Inflammatory macrophage treated with lipopolysaccharide for 1 hour (primary cell): ENCODE results near the gene KIF19.

Experiments used
- DNase-seq, 2 donors: peaks; one replicate each; pipeline ENCODE4 v3.0.0-alpha.2; 2020 to 2022

KIF19 gene

DNA sequence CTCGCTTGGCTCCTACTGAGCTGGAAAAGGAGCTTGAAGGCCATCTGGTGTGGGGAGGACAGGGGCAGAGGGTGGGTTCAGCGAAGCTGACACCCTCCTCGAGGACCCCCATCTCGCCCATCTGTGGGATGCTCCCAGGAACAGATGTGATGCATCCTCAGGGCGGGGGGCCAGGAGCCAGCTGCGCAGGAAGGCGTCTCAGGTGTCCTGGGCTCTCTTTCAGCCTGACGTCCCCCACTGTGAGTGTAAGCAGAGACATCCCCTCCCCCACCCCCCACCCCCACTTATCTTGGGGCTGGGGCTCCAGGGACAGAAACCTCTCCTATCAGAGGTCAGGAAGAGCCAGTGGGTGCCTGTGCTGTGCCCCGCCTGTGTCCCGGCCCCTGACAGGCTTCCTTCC is 16.2 kb downstream of the KIF19 start:
- DNase-seq = no peak

DNA sequence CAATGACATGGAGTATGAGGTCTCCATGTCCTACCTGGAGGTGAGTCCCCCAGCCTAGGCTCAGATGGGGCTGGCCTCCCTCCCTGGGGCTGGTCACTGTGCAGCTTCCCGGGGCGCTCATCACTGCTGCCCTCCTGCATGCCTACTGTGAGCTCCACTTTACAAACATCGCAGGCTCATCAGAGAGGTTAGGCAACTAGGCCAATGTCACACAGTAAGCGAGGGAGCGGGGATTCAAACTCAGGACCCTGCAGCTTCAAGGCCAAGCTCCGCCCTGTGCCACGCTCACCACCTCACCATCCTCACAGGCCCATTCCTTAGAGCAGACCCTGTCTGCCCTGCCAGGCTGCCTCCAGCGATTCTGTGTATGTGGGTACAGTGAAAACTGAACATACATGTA is 17.1 kb downstream of the KIF19 start:
- DNase-seq = no peak

DNA sequence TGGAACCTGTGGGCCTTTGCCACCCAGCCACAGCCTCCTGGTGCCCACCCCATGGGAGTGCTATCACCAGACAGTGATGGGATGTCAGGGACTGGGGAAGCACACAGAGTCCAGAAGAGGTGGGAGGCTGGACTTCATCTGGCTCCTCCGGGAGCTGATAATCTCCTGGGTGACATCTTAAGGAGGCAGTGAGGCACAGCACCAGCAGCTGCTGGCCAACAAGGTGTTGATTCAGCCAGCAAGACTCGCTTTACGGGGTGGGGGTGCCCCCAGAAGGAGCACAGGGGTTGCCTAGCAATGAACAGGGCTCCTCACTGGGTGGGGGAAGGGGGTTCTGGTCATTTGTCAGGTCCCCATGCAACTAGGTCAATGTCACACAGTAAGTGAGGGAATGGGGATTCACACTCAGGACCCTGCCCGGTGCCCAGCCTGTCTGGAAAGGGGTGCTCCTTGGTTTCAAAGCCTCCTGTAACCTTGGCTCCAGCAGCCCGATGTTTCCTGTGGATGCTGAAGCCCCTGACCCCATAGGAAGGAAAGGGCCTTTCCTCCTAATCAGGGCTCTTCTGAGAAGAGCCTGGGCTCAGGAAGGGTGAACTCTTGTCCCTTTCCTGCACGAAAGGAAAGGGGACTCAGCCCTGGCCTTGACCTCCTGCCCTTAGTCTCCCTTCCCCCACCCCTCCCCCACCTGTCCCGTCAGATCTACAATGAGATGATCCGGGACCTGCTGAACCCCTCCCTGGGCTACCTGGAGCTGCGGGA is 17.7 kb downstream of the KIF19 start:
- DNase-seq = no peak

DNA sequence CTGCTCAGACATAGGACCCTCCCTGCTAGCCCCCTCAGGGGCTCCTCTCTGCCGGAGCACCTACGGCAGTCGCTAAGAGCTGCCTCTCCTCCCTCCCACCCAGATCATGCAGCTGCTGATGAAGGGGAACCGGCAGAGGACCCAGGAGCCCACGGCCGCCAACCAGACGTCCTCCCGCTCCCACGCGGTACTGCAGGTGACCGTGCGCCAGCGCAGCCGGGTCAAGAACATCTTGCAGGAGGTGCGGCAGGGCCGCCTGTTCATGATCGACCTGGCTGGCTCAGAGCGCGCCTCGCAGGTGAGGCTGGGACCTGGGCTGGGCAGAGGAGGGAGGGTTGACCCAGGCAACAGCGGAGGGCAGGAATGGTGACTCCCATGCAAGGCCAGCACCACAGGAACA is 18.6 kb downstream of the KIF19 start:
- no peak for DNase-seq

DNA sequence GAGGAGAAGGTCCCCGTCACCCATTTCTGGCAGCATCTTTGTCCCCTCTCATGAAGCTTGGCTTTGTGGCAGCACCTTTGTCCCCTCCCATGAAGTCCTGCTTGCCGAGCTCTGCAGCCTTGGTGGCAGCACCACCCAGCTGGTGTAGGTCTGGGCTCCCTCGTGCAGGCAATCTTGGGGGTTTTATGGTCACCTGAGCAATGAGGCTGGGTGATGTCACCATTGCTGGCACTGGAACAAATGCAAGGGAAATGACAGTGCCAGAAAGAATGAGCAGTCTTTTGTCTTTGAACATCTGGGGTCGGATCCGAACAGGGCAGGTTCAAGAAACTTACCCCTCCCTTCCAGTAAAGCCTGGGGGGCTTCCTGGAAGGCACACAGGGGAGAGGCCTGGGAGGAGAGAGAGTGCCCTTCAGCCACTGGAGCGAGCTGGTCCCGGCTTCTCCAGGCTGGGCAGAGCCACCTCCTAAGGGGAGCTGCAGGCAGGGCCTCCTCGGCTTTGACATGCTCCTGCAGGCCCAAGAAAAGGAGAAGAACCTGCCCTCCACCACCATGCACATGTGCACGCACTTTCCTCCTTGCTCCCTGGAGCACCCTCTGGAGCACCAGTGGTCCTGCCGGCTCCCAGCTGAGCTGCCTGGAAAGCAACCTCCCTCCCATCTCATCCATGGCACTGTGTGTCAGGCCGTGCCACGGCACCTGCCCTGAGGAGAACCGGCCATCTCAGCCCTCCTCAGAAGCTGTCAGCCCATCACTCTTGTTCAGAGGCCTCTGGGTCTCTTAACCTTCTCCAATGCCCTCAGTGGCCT is 19.6 kb downstream of the KIF19 start:
- no peak for DNase-seq

DNA sequence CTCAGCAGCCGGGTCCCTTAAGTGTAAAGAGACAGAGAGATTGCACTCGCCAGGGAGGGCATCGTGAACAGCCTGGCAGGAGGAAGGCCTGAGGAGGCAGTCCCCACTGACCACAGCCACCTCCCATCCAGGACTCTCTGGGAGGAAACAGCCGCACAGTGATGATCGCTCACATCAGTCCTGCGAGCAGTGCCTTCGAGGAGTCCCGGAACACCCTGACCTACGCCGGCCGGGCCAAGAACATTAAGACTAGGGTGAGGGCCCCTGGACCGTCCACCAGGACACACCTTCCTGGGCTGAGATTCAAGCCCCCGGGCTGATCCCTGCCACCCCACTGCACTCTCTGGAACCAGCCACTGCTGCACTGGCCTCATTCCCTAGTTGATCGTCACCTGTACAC is 21.6 kb downstream of the KIF19 start:
- DNase-seq = no peak

DNA sequence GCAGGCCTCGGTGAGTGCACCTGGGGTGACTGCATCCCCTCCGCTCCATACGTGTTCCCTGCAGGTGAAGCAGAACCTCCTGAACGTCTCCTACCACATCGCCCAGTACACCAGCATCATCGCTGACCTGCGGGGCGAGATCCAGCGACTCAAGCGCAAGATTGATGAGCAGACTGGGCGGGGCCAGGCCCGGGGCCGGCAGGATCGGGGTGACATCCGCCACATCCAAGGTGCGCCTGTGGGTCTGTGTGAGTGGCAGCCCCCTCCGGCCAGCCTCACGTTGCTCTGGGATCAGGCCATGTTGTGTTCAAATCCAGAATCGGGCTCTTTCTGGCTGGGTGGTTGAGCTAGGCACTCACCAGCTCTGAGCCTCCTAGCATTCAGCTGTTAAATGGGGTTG is 23.1 kb downstream of the KIF19 start:
- no peak for DNase-seq

DNA sequence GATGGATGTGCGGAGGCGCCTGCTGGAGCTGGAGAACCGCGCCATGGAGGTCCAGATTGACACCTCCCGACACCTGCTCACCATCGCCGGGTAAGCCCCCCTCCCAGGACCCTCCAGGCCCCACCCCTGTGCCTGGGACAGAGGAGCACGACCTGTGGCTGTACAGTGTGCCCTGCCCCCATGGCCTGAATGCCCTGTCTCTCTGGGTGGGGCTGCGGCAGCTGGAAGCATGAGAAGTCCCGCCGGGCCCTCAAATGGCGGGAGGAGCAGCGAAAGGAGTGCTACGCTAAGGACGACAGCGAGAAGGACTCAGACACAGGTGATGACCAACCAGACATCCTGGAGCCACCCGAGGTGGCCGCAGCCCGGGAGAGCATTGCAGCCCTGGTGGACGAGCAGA is 24.5 kb downstream of the KIF19 start:
- DNase-seq = no peak

DNA sequence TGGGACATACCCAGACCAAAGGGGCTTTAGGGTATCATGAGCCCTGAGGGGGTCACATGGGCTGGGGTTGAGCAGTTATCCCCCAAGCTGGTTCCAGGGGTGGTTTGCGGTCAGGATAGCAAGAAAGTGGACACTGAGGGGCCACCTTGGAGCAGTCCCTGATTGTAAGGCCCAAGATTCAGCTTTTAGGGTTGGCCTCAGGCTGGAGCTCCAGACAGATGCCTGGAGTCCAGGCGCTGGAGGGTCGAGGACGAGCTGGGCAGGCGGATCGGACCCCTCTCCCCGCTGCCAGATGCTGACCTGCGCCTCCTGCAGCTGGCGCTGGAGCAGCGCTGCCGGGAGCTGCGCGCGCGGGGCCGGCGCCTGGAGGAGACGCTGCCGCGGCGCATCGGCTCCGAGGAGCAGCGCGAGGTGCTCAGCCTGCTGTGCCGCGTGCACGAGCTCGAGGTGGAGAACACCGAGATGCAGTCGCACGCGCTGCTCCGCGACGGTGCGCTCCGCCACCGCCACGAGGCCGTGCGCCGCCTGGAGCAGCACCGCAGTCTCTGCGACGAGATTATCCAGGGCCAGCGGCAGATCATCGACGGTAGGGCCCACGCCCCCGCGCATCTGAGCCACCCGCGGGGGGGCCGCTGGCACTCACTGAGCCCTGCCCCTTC is 25.7 kb downstream of the KIF19 start:
- DNase-seq = no peak

DNA sequence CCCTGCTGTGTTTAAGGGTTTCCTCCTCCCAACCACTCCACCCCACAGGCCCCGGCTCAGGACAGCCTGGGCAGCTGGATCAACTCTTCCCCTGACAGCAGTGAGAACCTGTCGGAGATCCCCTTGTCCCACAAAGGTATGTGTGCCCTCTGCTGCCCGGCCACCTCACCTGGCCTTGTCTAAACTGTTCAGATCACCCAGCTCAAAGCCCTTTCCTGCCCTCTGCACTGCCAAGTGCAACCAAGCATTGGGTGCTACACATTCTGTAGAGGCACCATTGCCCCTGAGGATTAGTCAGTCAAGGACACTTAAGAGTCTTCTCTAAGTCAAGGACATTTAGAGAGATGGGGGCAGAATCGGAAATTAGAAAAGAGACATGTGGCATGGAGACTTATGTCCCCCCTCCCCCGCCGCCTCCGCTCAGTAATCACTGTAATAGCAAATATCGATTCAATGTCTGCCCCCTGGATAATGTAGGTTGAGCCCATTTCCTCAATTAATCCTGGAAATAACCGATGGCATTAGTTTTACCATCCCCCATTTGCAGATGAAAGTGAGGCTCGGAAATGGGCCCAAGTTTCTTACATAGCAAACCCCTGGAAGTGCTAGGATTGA is 27.5 kb downstream of the KIF19 start:
- no peak for DNase-seq

DNA sequence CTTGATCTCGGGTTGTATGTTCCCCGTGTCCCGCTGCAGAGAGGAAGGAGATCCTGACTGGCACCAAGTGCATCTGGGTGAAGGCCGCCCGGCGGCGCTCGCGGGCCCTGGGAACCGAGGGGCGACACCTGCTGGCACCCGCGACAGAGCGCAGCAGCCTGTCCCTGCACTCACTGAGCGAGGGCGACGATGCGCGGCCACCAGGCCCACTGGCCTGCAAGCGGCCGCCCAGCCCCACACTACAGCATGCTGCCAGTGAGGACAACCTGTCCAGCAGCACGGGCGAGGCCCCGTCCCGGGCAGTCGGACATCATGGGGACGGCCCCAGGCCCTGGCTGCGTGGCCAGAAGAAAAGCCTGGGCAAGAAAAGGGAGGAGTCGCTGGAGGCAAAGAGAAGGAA is 28.1 kb downstream of the KIF19 start:
- DNase-seq = peak; percentile 50 to 73

DNA sequence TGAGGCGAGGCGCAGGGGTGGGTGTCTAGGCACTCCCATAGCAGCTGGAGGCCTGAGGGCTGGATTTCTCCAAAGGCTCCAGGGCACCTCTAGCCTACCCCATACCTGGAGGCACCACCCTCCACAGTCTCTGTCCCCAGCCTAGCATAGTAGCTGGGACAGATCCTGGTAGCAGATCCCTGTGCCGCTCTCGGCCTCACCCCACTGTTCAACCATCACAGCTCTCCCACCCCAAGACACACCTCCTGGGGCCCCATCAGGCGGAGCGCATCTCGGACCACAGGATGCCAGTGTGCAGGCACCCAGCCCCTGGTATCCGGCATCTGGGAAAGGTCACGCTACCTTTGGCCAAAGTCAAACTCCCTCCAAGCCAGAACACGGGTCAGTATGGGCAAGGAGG is 28.5 kb downstream of the KIF19 start:
- DNase-seq = no peak

DNA sequence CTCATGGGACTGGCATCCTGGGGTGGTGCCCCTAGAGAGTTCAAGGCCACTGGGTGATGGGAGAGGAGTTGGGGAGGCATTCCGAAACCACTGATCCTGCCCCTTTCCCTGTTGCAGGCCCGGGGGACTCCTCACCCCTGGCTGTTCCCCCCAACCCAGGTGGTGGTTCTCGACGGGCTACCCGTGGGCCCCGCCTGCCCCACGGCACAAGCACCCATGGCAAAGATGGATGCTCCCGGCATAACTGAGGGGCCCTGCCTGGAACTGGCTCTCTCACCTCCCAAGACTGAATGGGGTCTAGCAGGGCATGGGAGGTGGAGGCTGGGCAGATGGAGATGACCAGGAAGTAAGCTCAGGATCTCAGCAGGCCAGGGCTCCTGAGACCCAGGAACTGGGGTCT is 29.0 kb downstream of the KIF19 start:
- DNase-seq = no peak

DNA sequence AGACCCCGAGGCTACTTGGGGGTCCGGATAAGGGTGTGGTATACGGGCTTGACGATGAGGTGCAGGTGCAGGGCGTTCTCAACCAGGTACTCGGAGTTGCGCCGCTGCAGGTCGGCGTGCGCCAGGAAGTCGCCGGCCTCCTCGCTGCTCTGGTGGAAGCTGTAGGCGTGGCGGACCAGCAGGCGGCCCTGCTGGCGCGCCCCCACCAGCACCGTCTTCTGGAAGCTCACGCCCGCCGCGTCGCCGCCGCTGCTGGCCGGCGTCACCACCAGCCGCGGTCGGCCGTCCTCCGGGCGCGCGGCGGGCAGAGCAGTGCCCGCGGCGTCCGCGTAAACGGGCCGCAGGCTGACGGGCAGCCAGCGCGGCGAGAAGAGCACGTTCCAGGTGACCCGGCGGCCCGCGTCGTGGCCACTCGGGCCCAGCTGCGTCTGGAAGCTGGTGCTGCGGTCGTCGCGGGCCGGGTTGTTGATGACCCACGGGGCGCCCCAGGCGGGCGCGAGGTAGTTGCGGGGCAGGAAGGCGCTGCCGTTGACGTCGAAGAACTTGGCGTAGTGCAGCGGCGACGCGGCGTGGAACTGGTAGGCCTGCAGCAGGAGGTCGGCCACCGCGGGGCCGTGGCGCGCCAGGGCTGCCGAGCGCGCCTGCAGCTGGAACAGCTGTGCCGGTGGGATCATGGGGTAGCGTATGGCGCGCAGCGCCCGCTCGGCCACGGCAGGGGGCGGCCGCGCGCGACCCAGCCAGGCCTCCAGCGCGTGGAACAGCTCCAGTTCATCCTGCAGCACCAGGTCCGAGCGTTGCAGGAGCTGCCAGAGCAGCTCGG is 30.8 kb downstream of the KIF19 start:
- DNase-seq = no peak

DNA sequence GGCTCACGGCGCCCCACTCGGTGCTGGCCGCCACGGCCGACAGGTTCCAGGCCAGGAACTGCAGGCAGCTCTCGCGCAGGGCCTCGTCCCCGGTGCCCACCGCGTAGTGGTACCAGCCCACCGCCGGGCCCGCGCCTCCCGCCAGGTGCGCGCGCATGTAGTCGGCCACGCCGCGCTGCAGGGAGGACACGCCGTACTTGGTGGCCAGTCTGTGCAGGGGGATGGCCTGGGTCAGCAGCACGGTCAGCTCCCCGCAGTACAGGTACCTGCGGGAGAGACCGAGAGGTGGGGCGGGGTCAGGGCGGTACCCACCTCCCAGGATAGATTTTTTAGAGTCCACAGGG is 31.4 kb downstream of the KIF19 start:
- no peak for DNase-seq

DNA sequence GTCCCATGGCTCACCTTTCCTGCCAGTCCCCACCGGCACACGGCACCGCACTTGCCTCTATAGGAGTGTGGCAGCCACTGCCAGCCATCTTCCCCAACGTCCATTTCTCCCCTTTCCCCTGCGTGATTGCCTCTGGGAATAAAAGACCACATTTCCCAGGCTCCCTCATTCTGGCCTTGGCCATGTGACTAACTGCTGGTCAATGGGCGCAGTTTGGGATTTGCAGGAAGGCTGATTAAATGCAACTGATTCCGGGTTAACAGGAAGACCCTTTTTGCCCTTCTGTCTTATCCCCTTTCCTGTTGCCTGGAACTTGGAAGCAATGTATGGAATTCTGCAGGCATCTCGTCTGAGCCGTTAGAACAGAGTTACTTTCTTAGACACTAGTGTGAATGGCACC is 32.7 kb downstream of the KIF19 start:
- DNase-seq = no peak

DNA sequence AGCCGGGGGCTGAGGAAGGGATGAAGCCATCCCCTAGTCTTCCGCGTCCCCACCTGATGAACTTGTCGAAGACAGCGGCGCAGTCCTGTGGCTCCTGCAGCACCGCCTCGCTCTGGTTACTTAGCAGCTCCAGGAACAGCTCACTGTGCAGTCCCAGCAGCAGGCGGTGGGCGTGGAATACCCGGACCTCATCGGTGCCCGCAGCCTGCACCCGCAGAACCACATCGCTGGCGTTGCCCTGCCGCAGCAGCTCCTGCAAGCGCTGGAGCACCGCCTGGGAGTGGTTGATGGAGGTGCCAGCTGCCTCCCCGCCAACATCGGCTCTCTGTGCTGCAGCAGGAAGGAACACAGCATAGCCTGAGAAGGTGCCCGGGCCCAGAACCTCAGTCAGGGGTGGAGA is 33.9 kb downstream of the KIF19 start:
- DNase-seq = no peak

DNA sequence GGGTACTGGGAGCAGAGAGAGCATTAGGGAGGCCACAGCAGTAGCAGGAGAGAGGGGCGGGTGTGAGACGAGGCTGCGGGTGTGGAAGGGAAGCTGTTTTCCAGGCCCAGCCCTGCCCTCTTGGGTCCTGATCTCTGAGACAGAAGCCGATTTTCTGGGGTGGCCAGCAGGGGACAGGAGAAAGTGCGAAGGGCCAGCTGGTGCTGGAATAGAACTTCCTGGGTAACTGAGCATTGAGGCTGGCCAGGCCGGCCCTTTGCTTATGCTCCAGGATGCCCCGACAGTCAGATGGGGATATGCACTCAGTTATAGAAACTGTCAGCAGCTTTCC is 34.8 kb downstream of the KIF19 start:
- no peak for DNase-seq

DNA sequence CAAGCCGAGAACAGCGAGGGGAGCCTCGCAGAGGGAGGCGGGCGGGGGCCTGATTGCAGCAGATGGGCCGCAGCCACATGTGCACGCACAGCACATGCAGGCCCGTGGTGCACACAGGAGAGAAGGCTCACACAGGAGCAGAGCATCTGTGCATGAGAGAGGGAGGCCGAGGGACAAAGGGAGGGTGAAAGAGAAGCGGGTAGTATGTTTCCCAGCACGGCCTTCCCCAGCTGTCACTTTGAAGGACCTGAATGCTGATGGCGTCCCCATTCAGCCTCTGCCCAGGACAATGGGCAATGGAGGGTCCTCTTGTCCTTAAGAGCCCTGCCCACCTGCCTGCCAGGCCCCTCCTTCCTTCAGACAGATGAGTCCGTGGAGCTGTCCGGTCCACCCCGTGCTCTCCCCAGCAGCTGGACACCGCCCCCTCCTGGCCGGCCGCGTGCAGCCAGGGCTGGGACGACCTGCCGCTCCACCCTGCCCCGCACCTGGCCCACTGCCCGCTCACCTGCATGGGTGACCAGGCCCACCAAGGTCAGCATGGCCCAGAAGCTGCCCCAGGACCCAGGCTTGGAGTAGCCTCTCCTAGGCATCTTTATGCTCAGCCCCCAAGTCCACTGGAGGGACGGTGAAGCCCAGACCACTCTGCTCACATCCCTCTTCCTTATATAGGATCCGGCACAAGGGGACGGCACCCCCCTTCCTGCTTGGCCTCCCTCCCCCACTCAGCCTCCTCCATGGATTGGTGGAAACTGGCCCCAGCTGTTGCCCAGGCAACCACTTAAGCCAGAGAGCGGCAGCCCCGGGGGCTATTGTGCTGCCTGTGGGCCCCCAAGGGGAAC is 35.4 kb downstream of the KIF19 start, which contains the start of gene BTBD17:
Gene BTBD17, minus strand, starts transcription at position 639 of the 839 bp plus-strand sequence. Its CDS starts 49 bp downstream, at position 590.
- DNase-seq = peak in 1 of 2 donors; percentile 41

DNA sequence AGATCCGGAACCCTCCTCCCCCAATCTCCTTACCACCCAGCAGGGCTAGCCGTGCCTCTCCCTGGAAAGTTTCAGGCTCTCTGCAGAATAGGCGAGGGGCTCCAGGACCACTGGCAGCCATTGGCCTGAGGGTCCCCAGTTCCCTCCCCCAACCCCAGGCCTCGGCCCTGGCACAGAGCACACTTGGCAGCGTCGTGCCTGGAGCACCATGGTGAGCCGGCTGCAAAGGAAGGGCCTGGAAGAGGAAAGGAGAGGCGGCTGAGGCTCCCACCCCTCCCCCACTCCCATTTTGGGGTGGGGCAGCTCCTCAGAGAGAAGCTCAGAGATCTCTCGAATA is 36.0 kb downstream of the KIF19 start:
- DNase-seq = no peak

DNA sequence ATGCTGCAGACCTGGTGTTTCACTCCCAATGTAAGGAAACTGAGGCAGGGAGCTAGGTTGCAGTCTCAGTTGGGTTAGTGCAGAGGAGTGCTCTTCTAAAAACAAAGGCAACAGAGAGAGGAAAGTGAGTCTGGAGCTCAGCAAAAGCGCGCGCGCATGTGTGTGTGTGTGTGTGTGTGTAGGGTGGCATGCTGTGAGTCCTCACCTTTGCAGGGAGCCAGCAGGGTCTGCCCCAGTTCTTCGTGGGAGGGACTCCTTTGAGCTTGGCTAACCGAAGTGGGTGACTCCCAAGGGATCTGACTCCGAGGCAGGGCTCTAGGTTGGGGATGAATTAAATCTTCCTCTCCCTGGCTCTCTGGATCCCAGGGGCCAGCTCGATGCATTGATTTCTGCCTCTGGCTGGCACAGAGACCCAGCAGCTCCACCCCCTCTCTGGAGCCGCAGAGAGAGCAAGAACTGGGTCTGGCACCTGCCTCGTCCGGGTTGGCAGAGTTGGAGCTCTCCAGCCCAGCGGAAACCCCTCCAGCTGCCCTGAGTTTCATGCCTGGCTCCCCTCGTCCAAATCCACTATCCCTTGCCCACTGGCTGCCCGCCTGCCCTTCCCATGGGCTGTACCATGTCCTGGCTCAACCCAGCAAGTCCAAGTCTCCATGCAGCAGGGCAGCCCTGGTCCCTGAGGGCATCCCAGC is 36.9 kb downstream of the KIF19 start:
- no peak for DNase-seq
